WTC11 (cell line): ENCODE results near the gene GAB2. TPM values are rescaled to one million over a fixed set of nuclear protein-coding genes. Genes with fewer than 3 reads are reported as not detected.

Experiments
- ATAC-seq: fragments of 200-7000 bp; cut with Tn5 transposase; 2 replicates; pipeline ENCODE4 v1.10.0; 2021; ENCODE audit warnings: mild to moderate bottlenecking, moderate library complexity
- CTCF ChIA-PET: fragments of 300-600 bp; sonication (Branson Sonifier 250); formaldehyde crosslinking; loops from one replicate; lab custom pipeline; 2021; ENCODE audit warnings: antibody characterized with exemption; lab: Charles Lee
- POLR2A ChIA-PET: fragments of 350-600 bp; sonication (Branson Sonifier 250); formaldehyde crosslinking; loops from one replicate; lab custom pipeline; 2021; ENCODE audit warnings: antibody characterized with exemption; lab: Charles Lee
- DNase-seq: peaks from one replicate; pipeline ENCODE4 v3.0.0; 2021; ENCODE audit warnings: low spot score
- H3K27ac Mint-ChIP-seq: 2 replicates; pipeline ENCODE4 v1.8.0; 2021; ENCODE audit warnings: mixed read lengths
- H3K27me3 Mint-ChIP-seq: 2 replicates; pipeline ENCODE4 v1.8.0; 2021; ENCODE audit warnings: low read depth, mild to moderate bottlenecking, moderate library complexity, mixed read lengths
- H3K36me3 Mint-ChIP-seq: 2 replicates; pipeline ENCODE4 v1.8.0; 2021; ENCODE audit warnings: mixed read lengths
- H3K4me1 Mint-ChIP-seq: 2 replicates; pipeline ENCODE4 v1.8.0; 2022; ENCODE audit warnings: mixed read lengths
- H3K4me3 Mint-ChIP-seq: 2 replicates; pipeline ENCODE4 v1.8.0; 2021; ENCODE audit warnings: mild to moderate bottlenecking, moderate library complexity, mixed read lengths
- H3K9me3 Mint-ChIP-seq: 2 replicates; pipeline ENCODE4 v1.8.0; 2021; ENCODE audit warnings: mixed read lengths
- AFF4 ChIP-seq: sonication (generic); formaldehyde crosslinking; IDR thresholded peaks from 2 replicates; pipeline ENCODE4 v1.8.1; 2023; ENCODE audit warnings: mild to moderate bottlenecking, missing genetic modification reagents, borderline replicate concordance
- ATF3 ChIP-seq: sonication (generic); formaldehyde crosslinking; conservative IDR thresholded peaks from 2 replicates; pipeline ENCODE4 v1.8.1; 2022; ENCODE audit warnings: mild to moderate bottlenecking, missing genetic modification reagents
- ESRRA ChIP-seq: sonication (generic); formaldehyde crosslinking; IDR thresholded peaks from 2 replicates; pipeline ENCODE4 v1.8.1; 2022; ENCODE audit warnings: mild to moderate bottlenecking, missing genetic modification reagents, borderline replicate concordance
- FOXJ3 ChIP-seq: sonication (generic); formaldehyde crosslinking; IDR thresholded peaks from 2 replicates; pipeline ENCODE4 v1.9.0; 2021; ENCODE audit warnings: missing genetic modification reagents, mild to moderate bottlenecking, borderline replicate concordance
- FOXK1 ChIP-seq: sonication (generic); formaldehyde crosslinking; IDR thresholded peaks from 2 replicates; pipeline ENCODE4 v1.8.0; 2022; ENCODE audit warnings: mild to moderate bottlenecking, moderate library complexity, missing genetic modification reagents
- HMGXB4 ChIP-seq: sonication (generic); formaldehyde crosslinking; IDR thresholded peaks from 2 replicates; pipeline ENCODE4 v1.8.1; 2023; ENCODE audit warnings: mild to moderate bottlenecking, moderate library complexity, missing genetic modification reagents
- JUN ChIP-seq: sonication (generic); formaldehyde crosslinking; IDR thresholded peaks from 2 replicates; pipeline ENCODE4 v1.8.0; 2023; ENCODE audit warnings: mild to moderate bottlenecking, missing genetic modification reagents
- MYBL2 ChIP-seq: sonication (generic); formaldehyde crosslinking; IDR thresholded peaks from 2 replicates; pipeline ENCODE4 v1.8.1; 2023; ENCODE audit warnings: mild to moderate bottlenecking, moderate library complexity, missing genetic modification reagents
- NFE2L1 ChIP-seq: sonication (generic); formaldehyde crosslinking; IDR thresholded peaks from 2 replicates; pipeline ENCODE4 v1.8.1; 2023; ENCODE audit warnings: missing genetic modification reagents
- RELA ChIP-seq: sonication (generic); formaldehyde crosslinking; IDR thresholded peaks from 2 replicates; pipeline ENCODE4 v1.8.1; 2022; ENCODE audit warnings: missing genetic modification reagents, mild to moderate bottlenecking, borderline replicate concordance
- SP1 ChIP-seq: sonication (generic); formaldehyde crosslinking; conservative IDR thresholded peaks from 2 replicates; pipeline ENCODE4 v1.8.1; 2022; ENCODE audit warnings: missing genetic modification reagents
- TEAD1 ChIP-seq: sonication (generic); formaldehyde crosslinking; IDR thresholded peaks from 2 replicates; pipeline ENCODE4 v1.8.0; 2022; ENCODE audit warnings: mild to moderate bottlenecking, missing genetic modification reagents
- TEAD4 ChIP-seq: sonication (generic); formaldehyde crosslinking; IDR thresholded peaks from 2 replicates; pipeline ENCODE4 v1.8.0; 2022; ENCODE audit warnings: mild to moderate bottlenecking, missing genetic modification reagents
- USF2 ChIP-seq: sonication (generic); formaldehyde crosslinking; IDR thresholded peaks from 2 replicates; pipeline ENCODE4 v1.8.1; 2023; ENCODE audit warnings: mild to moderate bottlenecking, missing genetic modification reagents, moderate library complexity
- ZNF121 ChIP-seq: sonication (generic); formaldehyde crosslinking; IDR thresholded peaks from 2 replicates; pipeline ENCODE4 v1.8.0; 2023; ENCODE audit warnings: missing genetic modification reagents
- ZNF281 ChIP-seq: sonication (generic); formaldehyde crosslinking; IDR thresholded peaks from 2 replicates; pipeline ENCODE4 v1.8.0; 2023; ENCODE audit warnings: mild to moderate bottlenecking, missing genetic modification reagents
- ZNF317 ChIP-seq: sonication (generic); formaldehyde crosslinking; IDR thresholded peaks from 2 replicates; pipeline ENCODE4 v1.8.1; 2023; ENCODE audit warnings: low read depth, mild to moderate bottlenecking, moderate library complexity, missing genetic modification reagents, borderline replicate concordance
- ZNF425 ChIP-seq: fragments of 250-450 bp; sonication (Bioruptor Pico); conservative IDR thresholded peaks from 2 replicates; pipeline ENCODE4 v1.9.0; 2021; ENCODE audit warnings: mild to moderate bottlenecking
- ZNF512 ChIP-seq: sonication (generic); formaldehyde crosslinking; IDR thresholded peaks from 2 replicates; pipeline ENCODE4 v1.8.1; 2022; ENCODE audit warnings: missing genetic modification reagents, borderline replicate concordance
- total RNA-seq: library from RNA; stranded (reverse); gene quantifications from 3 replicates; pipeline ENCODE4 v1.2.3, GENCODE V29; 2021

The GAB2 gene
- total RNA-seq, 1 experiment from 2014 or later, result 10.6 TPM

- DNase-seq, result no peak
- TF ChIP-seq JUN (no peak), USF2 (CRISPR knock-in tag) (no peak), ZNF512 (no peak)
- ChIA-PET CTCF (no interaction called here), POLR2A (no interaction called here)
- ATAC-seq, result no peak
- Mint-ChIP-seq H3K4me1 (no peaks in the 10 kb centered on the region), H3K27ac (no peak overlapping the region), H3K9me3 (peaks cover 10% of the 10 kb centered on the region), H3K4me3 (no peak overlapping the region), H3K36me3 (0 out of 2 replicates have a peak, but pooled peaks cover 3% of the 10 kb centered on the region), H3K27me3 (no peaks in the 10 kb centered on the region)
Observed at GRCh38 chr11:78337554-78337924, 80.1 kb downstream of the GAB2 start.

- POLR2A ChIA-PET, result no interaction called here
- ATAC-seq (no peak), DNase-seq (no peak)
- no peak overlapping the region for H3K27ac Mint-ChIP-seq
- H3K27me3 Mint-ChIP-seq, result no peaks in the 10 kb centered on the region
- peaks cover 10% of the 10 kb centered on the region for H3K9me3 Mint-ChIP-seq
- CTCF ChIA-PET, result no interaction called here
- no peak overlapping the region for H3K4me3 Mint-ChIP-seq
- H3K36me3 Mint-ChIP-seq, result 0 out of 2 replicates have a peak, but pooled peaks cover 3% of the 10 kb centered on the region
- no peaks in the 10 kb centered on the region for H3K4me1 Mint-ChIP-seq
- no peak for TF ChIP-seq TEAD1 (CRISPR knock-in tag)
- TF ChIP-seq HMGXB4 (CRISPR knock-in tag), result no peak
- TF ChIP-seq MYBL2 (CRISPR knock-in tag), result no peak
- TF ChIP-seq ATF3 (CRISPR knock-in tag), result no peak
- TF ChIP-seq SP1, result no peak
- no peak for TF ChIP-seq RELA (CRISPR knock-in tag)
- no peak for TF ChIP-seq ZNF121 (CRISPR knock-in tag)
- no peak for TF ChIP-seq FOXJ3 (CRISPR knock-in tag)
- TF ChIP-seq AFF4 (CRISPR knock-in tag), result no peak
- TF ChIP-seq FOXK1 (CRISPR knock-in tag), result no peak
Observed at GRCh38 chr11:78336877-78337553, 80.6 kb downstream of the GAB2 start.

- peaks cover 10% of the 10 kb centered on the region for H3K9me3 Mint-ChIP-seq
- no peak overlapping the region for H3K27ac Mint-ChIP-seq
- DNase-seq (no peak), ATAC-seq (no peak)
- ChIA-PET POLR2A (no interaction called here), CTCF (no interaction called here)
- no peaks in the 10 kb centered on the region for H3K4me1 Mint-ChIP-seq
- no peak overlapping the region for H3K4me3 Mint-ChIP-seq
- 0 out of 2 replicates have a peak, but pooled peaks cover 3% of the 10 kb centered on the region for H3K36me3 Mint-ChIP-seq
- no peaks in the 10 kb centered on the region for H3K27me3 Mint-ChIP-seq
- TF ChIP-seq TEAD4 (CRISPR knock-in tag) (no peak), ESRRA (CRISPR knock-in tag) (no peak), JUN (no peak), ZNF425 (CRISPR knock-in tag) (no peak), ZNF317 (CRISPR knock-in tag) (no peak), NFE2L1 (CRISPR knock-in tag) (no peak), ZNF281 (no peak)
Observed at GRCh38 chr11:78334109-78334508, 83.5 kb downstream of the GAB2 start.
